GM12878 (cell line): ENCODE results near the gene FKBP11. TPM values are rescaled to one million over a fixed set of nuclear protein-coding genes. Genes with fewer than 3 reads are reported as not detected.

Experiments
- ATAC-seq: fragments of 200-7000 bp; cut with Tn5 transposase; 3 replicates; pipeline ENCODE4 v1.9.1; 2020; ENCODE audit warnings: mild to moderate bottlenecking, moderate library complexity
- BruUV-seq: library from RNA; stranded (reverse); fragments of 400-500 nt; replicated peaks from 2 replicates; lab custom pipeline; 2021; lab: Mats Ljungman, UMichigan
- CTCF ChIA-PET: fragments of 300-600 bp; sonication (Branson Sonifier 250); formaldehyde crosslinking; extraction: SDS; loops from one replicate; lab custom pipeline; 2021; ENCODE audit warnings: inconsistent platforms; lab: Yijun Ruan, JAX
- POLR2A ChIA-PET: fragments of 350-600 bp; formaldehyde crosslinking; extraction: SDS; loops from one replicate; lab custom pipeline; 2021; ENCODE audit warnings: inconsistent platforms; lab: Charles Lee
- RAD21 ChIA-PET: fragments of 300-600 bp; sonication (Branson Sonifier 250); formaldehyde crosslinking; loops from one replicate; lab custom pipeline; 2023; ENCODE audit warnings: antibody characterized with exemption; ENCODE audit not compliant: unreplicated experiment; lab: Charles Lee
- SMC1A ChIA-PET: fragments of 300-600 bp; sonication (Branson Sonifier 250); formaldehyde crosslinking; loops from one replicate; lab custom pipeline; 2023; ENCODE audit not compliant: unreplicated experiment, uncharacterized antibody; lab: Charles Lee
- DNase-seq: peaks from one replicate; pipeline ENCODE4 v3.0.0-alpha.2; 2011; ENCODE audit warnings: low read depth, low spot score
- FAIRE-seq: peaks from 3 replicates; lab custom pipeline; 2011; peaks lifted over from hg19 to GRCh38; lab: Jason Lieb, UNC
- H2AFZ ChIP-seq: 2 replicates; pipeline ENCODE4 v1.6.0; 2011; ENCODE audit warnings: low read depth, low read length, control low read depth; ENCODE audit not compliant: control insufficient read depth
- H3K27ac ChIP-seq: 2 replicates; pipeline ENCODE4 v1.5.1; 2011; ENCODE audit warnings: control low read depth; ENCODE audit not compliant: control insufficient read depth, insufficient read depth
- H3K27me3 ChIP-seq, 2 experiments: replicated peaks in 1 of 2; 2 replicates each; pipeline versions ENCODE4 v1.6.0 to v1.6.1; 2011; ENCODE audit warnings: low read length in 1 of 2; ENCODE audit not compliant: control insufficient read depth in 2 of 2, insufficient read depth in 2 of 2
- H3K36me3 ChIP-seq, 2 experiments: 2 replicates each; pipeline ENCODE4 v1.5.1; 2011; ENCODE audit warnings: low read length in 1 of 2; ENCODE audit not compliant: control insufficient read depth in 2 of 2, insufficient read depth in 2 of 2
- H3K4me1 ChIP-seq: 2 replicates; pipeline ENCODE4 v1.6.1; 2011; ENCODE audit warnings: mild to moderate bottlenecking, low read length, moderate library complexity, mixed read lengths; ENCODE audit not compliant: control insufficient read depth, insufficient read depth
- H3K4me2 ChIP-seq: 2 replicates; pipeline ENCODE4 v1.6.0; 2011; ENCODE audit warnings: control low read depth; ENCODE audit not compliant: control insufficient read depth, insufficient read depth
- H3K4me3 ChIP-seq: fragments of 200-600 bp; sonication (generic); 2 replicates; pipeline ENCODE4 v1.5.1; 2016
- H3K79me2 ChIP-seq: 2 replicates; pipeline ENCODE4 v1.6.0; 2011; ENCODE audit warnings: low read length; ENCODE audit not compliant: control insufficient read depth, insufficient read depth
- H3K9ac ChIP-seq: 2 replicates; pipeline ENCODE4 v1.8.0; 2011; ENCODE audit warnings: low read length, control low read depth, mixed read lengths; ENCODE audit not compliant: control insufficient read depth, insufficient read depth
- H3K9me3 ChIP-seq: replicated peaks from 3 replicates; pipeline ENCODE4 v1.5.1; 2011; ENCODE audit warnings: mild to moderate bottlenecking, low read length; ENCODE audit not compliant: control insufficient read depth, insufficient read depth
- H4K20me1 ChIP-seq: 2 replicates; pipeline ENCODE4 v1.6.0; 2011; ENCODE audit not compliant: control insufficient read depth, insufficient read depth
- GABPA ChIP-seq: IDR thresholded peaks from 2 replicates; pipeline ENCODE4 v1.6.1; 2014; ENCODE audit warnings: antibody characterized with exemption, low read depth, mild to moderate bottlenecking, inconsistent platforms
- HDAC6 ChIP-seq: fragments of 200-600 bp; sonication (generic); IDR thresholded peaks from one replicate; pipeline ENCODE4 v1.8.0; 2017; ENCODE audit warnings: antibody characterized with exemption; ENCODE audit not compliant: unreplicated experiment
- HDGF ChIP-seq: fragments of 450-650 bp; IDR thresholded peaks from 2 replicates; pipeline ENCODE4 v1.6.1; 2016; ENCODE audit warnings: antibody characterized with exemption
- MTA3 ChIP-seq: IDR thresholded peaks from 2 replicates; pipeline ENCODE4 v1.6.1; 2012; ENCODE audit warnings: low read length, inconsistent platforms, borderline replicate concordance
- NFYA ChIP-seq: IDR thresholded peaks from 2 replicates; pipeline ENCODE4 v1.6.1; 2011; ENCODE audit warnings: low read depth, mild to moderate bottlenecking, low read length, improper control_type of control experiment, borderline replicate concordance
- RAD21 ChIP-seq: IDR thresholded peaks from 2 replicates; pipeline ENCODE4 v1.6.1; 2011; ENCODE audit warnings: mild to moderate bottlenecking, low read depth, low read length, moderate library complexity; ENCODE audit not compliant: insufficient read depth
- SREBF2 ChIP-seq: IDR thresholded peaks from 2 replicates; pipeline ENCODE4 v1.6.1; 2012; ENCODE audit warnings: mild to moderate bottlenecking, low read length
- TARDBP ChIP-seq: IDR thresholded peaks from 2 replicates; pipeline ENCODE4 v1.6.1; 2016; ENCODE audit warnings: borderline replicate concordance
- TCF3 ChIP-seq: IDR thresholded peaks from 2 replicates; pipeline ENCODE4 v1.6.1; 2012; ENCODE audit warnings: low read depth, mild to moderate bottlenecking, low read length, borderline replicate concordance; ENCODE audit not compliant: insufficient read depth
- WGBS: methylation state at CpG from one replicate; pipeline ENCODE4 v1.1.6; 2016; ENCODE audit warnings: low lambda C conversion rate; ENCODE audit not compliant: insufficient replicate concordance, insufficient coverage; ENCODE audit errors: missing lambda C conversion rate; 5-methylcytosine and 5-hydroxymethylcytosine counted together
- in situ Hi-C: fragments of 300-500 bp; cut with MboI; formaldehyde crosslinking; loops from 9 replicates; pipeline ENCODE4 v1.14.3; 2018; ENCODE audit warnings: mixed read lengths
- intact Hi-C: fragments of 100-400 bp; cut with micrococcal nuclease; formaldehyde crosslinking; loops from one replicate; pipeline ENCODE4 v1.14.2; 2022; ENCODE audit not compliant: unreplicated experiment
- polyA plus RNA-seq, 11 experiments: library from polyadenylated mRNA; depleted of rRNA in 4 of 11; unstranded in 6 of 11; stranded (reverse) in 5 of 11; fragments of >200 nt; fragmentation: Nextera tagmentation in 4 of 11; fragmentation: Illumina TruSeq in 1 of 11; extraction: Ambion mirVana in 4 of 11; extraction: Trizol in 1 of 11; gene quantifications; 1 replicate in 1 of 11; 2 replicates in 10 of 11; pipeline versions ENCODE4 v1.2.1 to v1.2.3, GENCODE V29; 2011 to 2016; ENCODE audit warnings: inconsistent platforms in 2 of 11, missing spikeins in 2 of 11, low read depth in 1 of 11
- total RNA-seq, 4 experiments: library from RNA; depleted of rRNA in 3 of 4; stranded (reverse); fragments of >200 nt in 3 of 4; fragmentation: Illumina TruSeq in 1 of 4; extraction: Trizol in 1 of 4; gene quantifications; 2 replicates each; pipeline versions ENCODE4 v1.2.1 to v1.2.3, GENCODE V29; 2013 to 2021
- TF ChIP-seq, protein P1 (sequence below): fragments of 450-650 bp; IDR thresholded peaks from 2 replicates; pipeline ENCODE4 v1.6.1; 2017; ENCODE audit warnings: antibody characterized with exemption, mild to moderate bottlenecking, moderate library complexity
- TF ChIP-seq, protein P2 (sequence below): fragments of 450-650 bp; IDR thresholded peaks from 2 replicates; pipeline ENCODE4 v1.6.1; 2017; ENCODE audit warnings: mild to moderate bottlenecking, moderate library complexity

FKBP11 gene
- total and polyA plus RNA-seq, 10 of the 15 experiments (the other 5 are each of a cell fraction or from before 2014, with no cell fraction given) = 25.0 to 135 (median 56.5) TPM

DNA sequence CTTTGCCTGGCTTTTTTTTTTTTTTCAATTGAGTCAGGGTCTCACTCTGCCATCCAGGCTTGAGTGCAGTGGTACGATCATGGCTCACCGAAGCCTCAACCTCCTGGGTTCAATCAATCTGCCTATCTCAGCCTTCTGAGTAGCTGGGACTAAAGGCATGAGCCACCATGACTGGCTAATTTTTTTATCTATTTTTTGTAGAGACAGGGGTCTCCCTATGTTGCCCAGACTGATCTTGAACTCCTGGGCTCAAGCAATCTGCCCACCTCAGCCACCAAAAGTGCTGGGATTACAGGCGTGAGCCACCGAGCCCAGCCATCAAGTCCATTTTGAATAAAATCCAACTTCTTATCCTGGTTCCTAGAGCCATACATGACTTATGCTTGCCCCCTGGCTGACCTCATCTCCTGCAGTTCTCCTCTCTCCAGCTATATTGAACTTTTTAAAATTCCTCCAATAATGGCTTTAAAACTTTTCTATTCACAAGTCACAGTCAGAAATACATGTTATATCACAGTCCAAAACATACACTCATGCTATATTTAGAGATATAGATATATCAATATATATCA is 49.3 kb downstream of the FKBP11 start:
- CTCF ChIA-PET = interaction anchor here (0.7 to 1.0 kb wide), 2 partner anchors 11 to 15 kb away, joined by 3 read pairs; no protein-coding TSS in a partner anchor
- peaks cover 2 to 6% of the 10 kb centered on the region in 2 experiments; a peak in 2 of 4 replicates for H3K27me3 ChIP-seq
- no peaks in the 10 kb centered on the region for H3K79me2 ChIP-seq
- no peak overlapping the region for H2AFZ ChIP-seq
- no peak for TF ChIP-seq RAD21
- no peak for TF ChIP-seq SREBF2
- no peak for TF ChIP-seq HDGF
- no peak for TF ChIP-seq MTA3
- TF ChIP-seq, protein P1, sequence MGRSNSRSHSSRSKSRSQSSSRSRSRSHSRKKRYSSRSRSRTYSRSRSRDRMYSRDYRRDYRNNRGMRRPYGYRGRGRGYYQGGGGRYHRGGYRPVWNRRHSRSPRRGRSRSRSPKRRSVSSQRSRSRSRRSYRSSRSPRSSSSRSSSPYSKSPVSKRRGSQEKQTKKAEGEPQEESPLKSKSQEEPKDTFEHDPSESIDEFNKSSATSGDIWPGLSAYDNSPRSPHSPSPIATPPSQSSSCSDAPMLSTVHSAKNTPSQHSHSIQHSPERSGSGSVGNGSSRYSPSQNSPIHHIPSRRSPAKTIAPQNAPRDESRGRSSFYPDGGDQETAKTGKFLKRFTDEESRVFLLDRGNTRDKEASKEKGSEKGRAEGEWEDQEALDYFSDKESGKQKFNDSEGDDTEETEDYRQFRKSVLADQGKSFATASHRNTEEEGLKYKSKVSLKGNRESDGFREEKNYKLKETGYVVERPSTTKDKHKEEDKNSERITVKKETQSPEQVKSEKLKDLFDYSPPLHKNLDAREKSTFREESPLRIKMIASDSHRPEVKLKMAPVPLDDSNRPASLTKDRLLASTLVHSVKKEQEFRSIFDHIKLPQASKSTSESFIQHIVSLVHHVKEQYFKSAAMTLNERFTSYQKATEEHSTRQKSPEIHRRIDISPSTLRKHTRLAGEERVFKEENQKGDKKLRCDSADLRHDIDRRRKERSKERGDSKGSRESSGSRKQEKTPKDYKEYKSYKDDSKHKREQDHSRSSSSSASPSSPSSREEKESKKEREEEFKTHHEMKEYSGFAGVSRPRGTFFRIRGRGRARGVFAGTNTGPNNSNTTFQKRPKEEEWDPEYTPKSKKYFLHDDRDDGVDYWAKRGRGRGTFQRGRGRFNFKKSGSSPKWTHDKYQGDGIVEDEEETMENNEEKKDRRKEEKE = no peak
- no peak for TF ChIP-seq GABPA
- no peak for TF ChIP-seq NFYA
- no peak for TF ChIP-seq HDAC6
- no peak for TF ChIP-seq TCF3
- TF ChIP-seq TARDBP = no peak
- TF ChIP-seq, protein P2, sequence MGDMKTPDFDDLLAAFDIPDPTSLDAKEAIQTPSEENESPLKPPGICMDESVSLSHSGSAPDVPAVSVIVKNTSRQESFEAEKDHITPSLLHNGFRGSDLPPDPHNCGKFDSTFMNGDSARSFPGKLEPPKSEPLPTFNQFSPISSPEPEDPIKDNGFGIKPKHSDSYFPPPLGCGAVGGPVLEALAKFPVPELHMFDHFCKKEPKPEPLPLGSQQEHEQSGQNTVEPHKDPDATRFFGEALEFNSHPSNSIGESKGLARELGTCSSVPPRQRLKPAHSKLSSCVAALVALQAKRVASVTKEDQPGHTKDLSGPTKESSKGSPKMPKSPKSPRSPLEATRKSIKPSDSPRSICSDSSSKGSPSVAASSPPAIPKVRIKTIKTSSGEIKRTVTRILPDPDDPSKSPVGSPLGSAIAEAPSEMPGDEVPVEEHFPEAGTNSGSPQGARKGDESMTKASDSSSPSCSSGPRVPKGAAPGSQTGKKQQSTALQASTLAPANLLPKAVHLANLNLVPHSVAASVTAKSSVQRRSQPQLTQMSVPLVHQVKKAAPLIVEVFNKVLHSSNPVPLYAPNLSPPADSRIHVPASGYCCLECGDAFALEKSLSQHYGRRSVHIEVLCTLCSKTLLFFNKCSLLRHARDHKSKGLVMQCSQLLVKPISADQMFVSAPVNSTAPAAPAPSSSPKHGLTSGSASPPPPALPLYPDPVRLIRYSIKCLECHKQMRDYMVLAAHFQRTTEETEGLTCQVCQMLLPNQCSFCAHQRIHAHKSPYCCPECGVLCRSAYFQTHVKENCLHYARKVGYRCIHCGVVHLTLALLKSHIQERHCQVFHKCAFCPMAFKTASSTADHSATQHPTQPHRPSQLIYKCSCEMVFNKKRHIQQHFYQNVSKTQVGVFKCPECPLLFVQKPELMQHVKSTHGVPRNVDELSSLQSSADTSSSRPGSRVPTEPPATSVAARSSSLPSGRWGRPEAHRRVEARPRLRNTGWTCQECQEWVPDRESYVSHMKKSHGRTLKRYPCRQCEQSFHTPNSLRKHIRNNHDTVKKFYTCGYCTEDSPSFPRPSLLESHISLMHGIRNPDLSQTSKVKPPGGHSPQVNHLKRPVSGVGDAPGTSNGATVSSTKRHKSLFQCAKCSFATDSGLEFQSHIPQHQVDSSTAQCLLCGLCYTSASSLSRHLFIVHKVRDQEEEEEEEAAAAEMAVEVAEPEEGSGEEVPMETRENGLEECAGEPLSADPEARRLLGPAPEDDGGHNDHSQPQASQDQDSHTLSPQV = no peak
- BruUV-seq = no TSS peak
- H3K4me1 ChIP-seq = no peaks in the 10 kb centered on the region
- RAD21 ChIA-PET = interaction anchor here (1.1 kb wide), 1 partner anchor 23 kb away, joined by 3 read pairs; no protein-coding TSS in a partner anchor
- WGBS = 34% methylated on average over 4 of the region's 4 CpGs
- in situ Hi-C loops = no loop called here
- H3K9me3 ChIP-seq = no peaks in the 10 kb centered on the region
- SMC1A ChIA-PET = no interaction called here
- FAIRE-seq (no peak), DNase-seq (no peak), ATAC-seq (no peak)
- POLR2A ChIA-PET = interaction anchor here (1.1 to 1.3 kb wide), 2 partner anchors 10 to 392 kb away, joined by 3 read pairs; partner anchors contain the start of gene RND1
- H3K9ac ChIP-seq = no peak overlapping the region
- H3K36me3 ChIP-seq = no peaks in the 10 kb centered on the region
- no peak overlapping the region for H3K4me3 ChIP-seq
- no peak overlapping the region for H3K4me2 ChIP-seq
- no peaks in the 10 kb centered on the region for H4K20me1 ChIP-seq
- no peak overlapping the region for H3K27ac ChIP-seq
- intact Hi-C loops = loop anchor here (5.0 kb wide), 1 partner anchor 724 kb away; no protein-coding TSS in a partner anchor
